HG03095 (cell line): ENCODE results near the gene SLPI.

Experiments used
- ATAC-seq: cut with Tn5 transposase; IDR thresholded peaks from one replicate; pipeline ENCODE4 v1.9.1; 2021; ENCODE audit warnings: moderate library complexity; ENCODE audit not compliant: unreplicated experiment

The SLPI gene, protein sequence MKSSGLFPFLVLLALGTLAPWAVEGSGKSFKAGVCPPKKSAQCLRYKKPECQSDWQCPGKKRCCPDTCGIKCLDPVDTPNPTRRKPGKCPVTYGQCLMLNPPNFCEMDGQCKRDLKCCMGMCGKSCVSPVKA

DNA sequence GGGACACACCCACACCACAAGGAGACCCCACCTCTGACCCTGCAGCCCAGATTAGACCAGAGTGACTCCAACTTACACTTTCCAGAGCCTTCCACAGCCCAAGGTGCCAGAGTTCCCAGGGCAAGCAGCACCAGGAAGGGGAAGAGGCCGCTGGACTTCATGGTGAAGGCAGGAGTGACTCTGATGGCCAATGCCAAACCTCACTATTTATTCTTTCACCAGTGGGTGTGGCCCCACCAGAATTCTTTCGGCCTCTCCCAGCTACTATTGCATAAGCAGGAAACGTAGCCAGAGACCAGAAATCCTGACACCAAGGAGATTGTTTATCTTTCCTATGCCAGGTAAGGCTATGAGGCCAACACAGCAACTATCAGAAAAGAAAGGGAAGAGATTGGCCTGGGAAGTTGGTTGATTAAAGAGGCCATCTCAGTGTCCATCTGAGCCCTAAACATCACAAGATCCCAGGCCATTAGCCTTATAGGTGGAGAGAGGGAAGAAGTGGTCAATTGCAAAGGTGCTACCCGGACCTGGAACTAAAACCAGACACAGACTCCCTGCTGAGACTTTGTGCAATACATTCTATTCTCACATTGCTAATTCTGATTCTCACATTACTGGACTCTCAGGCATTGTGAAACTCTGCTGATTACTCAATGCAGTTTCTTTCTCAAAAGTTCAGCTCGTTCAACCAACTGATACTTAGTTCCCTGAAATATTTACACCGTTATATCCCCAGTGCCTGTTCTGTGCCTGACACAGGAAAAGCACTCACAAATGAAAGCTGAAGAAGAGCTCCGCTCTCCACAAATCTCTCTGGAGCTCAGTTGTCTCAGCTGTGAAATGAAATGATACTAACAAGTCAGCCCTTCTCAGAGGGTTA, at the start of gene SLPI:
Gene SLPI (minus strand): TSS at position 182 of the 880 bp plus-strand sequence. CDS start 21 bp downstream, at position 161.
- ATAC-seq = no peak

DNA sequence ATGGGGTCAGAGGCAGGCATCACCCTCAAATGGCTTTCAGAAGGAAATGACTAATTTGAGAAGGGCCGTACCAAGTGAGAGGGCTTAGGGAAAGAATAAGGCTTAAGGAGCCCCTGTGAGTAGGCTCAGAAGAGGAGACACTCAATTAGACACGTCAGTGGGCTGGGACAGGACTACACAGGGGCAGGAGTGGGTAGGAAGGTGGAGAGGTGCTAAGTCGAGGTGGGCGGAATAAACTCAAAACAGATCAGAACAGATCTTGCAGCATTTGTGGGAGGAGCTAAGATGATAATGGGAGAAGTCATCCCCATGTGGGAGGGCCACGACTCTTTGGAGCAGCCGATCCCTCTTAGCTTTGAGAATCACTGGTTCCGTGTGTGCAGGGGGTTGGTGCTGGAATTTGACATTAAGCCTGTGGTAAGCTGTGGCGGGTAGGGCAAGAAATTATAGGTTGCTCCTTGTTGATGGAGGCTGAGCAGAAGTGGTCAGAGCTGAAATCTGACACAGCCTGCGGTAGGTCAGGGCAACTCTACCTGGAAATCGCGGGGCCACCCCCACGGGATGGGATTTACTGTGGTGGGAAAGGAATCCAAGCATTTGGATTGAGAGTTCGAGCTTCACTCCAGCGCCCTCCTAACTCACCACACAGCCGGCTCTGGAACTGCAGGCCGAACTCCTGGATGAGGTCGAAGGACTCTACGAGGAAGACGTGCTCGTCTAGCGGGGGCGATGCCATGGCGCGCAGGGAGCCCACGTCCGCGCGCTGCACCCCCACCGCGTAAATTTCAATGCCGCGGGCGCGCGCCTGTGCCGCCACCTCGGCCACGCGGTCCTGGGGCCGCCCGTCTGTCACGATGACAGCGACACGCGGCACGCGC, 49.5 kb upstream of the SLPI start:
- ATAC-seq = no peak

DNA sequence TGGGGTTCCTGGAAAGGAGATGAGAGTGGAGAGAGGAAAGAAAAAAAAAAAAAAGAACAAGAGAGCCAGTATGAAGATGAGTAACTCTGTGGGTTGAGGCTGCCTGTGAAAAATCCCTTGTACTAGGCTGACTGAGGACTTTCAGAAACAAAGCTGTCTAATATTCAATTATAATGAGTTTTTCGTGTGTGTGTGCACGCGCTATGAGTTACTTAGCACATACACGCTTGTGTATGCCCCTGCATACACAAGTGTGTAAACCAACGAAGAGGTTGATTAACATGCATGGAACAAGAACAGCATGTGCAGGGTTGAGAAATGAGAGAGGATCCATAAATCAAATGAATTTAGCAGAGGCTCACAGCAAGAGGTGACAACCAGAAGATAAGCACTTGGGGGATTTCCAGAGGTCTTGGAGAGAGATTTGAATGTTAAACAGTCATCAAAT, 47.5 kb upstream of the SLPI start:
- no peak for ATAC-seq

DNA sequence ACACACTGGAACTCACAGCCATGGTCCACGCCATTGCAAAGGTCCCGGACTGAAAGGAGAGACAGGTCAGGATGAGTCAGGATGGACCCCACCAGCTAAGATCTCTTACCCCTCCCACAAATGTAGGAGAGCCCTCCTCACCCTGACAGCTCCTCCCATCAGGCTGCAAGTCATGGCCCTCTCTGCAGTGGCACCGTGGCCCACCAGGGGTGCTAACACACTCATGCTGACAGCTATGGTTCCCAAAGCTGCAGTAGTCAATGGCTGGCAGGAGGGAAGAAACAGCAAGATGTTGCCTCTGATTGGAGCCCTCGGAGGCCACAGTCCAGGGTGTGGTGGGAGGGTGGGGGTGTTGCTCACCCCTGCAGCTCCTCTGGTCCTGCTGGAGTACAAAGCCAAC, 46.6 kb upstream of the SLPI start:
- ATAC-seq = no peak

DNA sequence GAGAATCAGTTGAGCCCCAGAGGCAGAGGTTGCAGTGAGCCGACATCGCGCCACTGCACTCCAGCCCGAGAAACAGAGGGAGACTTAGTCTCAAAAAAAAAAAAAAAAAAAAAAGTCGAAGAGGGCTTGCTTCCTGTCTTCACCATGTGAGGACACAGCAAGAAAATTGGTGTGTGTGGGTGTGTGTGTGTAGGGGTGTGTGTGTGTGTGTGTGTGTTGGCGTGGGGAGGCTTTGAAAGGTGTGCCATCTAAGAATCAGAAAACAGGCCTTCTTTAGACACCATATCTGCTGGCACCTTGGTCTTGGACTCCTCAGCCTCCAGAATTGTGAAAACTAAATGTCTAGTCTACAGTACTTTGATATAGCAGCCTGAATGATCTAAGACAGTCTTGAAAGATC, 45.4 kb upstream of the SLPI start:
- ATAC-seq = no peak

DNA sequence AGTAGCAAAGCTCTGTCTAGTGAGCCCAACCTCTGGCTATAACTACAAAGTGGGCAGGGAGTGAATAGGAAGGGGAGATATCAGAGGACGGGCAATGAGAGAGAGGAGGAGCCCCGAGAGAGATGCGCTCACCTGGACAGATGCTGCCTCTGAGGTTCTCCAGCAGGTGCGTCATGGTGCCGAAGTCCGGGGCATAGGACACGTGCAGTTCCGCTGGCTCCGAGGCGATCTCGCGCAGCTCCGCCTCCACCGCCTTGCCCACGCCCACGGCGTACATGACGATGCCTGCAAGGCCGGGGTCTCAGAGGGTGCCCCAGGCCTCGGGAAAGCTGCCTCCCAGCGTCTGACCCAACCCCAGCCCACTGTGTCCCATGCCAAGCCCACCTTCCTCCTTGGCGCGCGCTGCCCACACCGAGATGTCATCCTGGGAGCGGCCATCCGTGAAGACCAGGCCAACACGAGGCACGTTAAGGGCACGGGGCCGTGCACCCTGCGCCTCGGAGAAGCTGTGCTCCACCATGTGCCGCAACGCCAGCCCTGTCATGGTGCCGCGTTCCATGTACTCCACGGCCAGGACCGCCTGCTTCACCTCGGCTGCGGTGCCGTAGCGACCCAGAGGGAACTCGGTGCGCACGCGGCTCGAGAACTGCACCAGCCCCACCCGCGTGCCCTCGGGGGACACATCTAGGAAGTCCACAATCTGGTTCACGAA, 43.6 kb upstream of the SLPI start:
- no peak for ATAC-seq

DNA sequence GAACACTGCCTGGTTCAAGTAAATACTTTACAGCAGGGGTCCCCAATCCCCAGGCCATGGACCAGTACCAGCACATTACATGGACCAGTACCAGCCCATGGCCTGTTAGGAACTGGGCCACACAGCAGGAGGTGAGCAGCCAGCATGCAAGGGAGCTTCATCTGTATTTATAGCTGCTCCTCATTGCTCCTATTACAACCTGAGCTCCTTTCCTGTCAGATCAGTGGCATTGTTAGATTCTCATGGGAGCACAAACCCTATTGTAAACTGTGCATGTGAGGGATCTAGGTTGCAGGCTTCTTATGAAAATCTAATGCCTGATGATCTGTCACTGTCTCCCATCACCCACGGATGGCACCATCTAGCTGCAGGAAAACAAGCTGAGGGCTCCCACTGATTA, 40.3 kb upstream of the SLPI start:
- no peak for ATAC-seq

DNA sequence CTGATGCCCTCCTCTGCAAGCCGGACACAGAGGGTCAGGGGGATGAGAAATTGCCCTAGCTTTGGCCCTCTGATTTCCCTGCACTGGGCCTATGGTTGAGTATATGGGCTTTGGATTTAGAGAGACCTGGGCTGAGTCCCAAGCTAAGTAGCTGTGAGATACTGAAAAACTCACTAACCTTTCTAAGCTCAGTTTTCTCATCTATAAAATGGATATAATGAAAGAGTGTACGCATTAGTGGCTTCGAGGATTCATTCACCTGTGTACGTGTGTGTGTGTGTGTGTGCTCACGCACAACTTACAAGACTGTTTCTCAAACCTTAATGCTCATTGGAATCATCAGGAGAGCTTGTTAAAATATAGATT, 39.6 kb upstream of the SLPI start:
- no peak for ATAC-seq

DNA sequence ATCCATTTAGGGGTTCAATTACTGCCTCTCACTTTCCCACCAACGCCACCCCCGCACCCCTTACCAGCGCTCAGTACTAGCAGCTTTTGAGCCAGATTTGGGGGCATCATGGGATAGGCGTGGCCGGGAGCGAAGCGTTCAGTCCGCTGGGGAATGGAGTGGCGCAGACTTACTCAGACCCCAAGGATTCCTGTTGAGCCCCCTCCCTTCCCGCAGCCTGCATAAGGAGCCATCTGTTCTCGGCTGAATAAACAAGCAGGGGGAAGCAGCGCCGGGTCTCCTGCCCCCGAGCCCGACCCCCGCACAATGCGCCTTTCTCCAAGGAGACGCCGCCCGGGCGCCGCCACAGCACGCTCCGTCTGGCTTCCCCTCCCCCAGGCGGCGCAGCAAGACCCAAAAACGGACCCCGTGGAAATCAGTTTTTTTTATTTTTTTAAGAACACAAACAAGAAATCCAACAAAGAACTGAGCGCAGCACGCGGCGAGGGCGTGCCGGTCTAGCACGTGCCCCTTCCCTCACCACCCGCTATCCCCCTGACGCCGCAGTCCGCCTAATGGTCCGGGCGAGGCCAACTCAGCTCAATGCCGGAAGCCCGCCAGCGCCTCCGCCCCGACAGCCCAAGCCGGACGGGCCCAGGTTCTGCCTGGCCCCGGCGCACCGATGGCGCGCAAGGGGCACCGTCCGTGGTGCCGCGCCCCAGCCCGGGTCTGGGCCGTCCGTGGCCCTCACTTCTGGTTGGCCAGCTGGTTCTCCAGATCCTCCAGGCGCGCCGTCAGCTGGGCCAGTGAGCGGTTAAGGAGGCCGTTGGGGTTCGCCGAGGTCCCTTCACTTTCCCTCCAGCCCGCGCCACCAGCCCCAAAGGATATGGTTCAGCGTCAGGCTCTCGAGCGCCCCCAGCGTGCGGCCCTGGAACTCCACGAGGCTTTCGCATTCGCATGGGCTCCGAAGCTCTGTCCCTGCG, 39.0 kb upstream of the SLPI start:
- peak; percentile 66 for ATAC-seq

DNA sequence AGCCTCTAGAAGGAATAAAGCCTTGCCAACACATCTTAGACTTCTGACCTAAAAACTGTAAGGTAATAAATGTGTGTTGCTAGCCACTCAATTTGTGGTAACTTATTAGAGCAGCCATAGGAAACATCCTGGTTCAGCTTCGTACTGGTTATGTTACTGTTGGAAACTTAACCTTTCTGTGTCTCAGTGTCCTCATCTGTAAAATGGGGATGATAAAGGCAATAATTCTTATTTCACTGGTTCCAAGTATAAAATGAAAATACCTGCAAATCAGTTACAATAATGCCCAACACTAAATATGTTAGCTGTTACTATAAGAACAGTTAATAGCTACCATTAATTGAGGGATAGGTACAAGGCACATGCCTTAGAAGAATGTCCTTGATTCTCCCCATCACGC, 38.0 kb upstream of the SLPI start:
- no peak for ATAC-seq

DNA sequence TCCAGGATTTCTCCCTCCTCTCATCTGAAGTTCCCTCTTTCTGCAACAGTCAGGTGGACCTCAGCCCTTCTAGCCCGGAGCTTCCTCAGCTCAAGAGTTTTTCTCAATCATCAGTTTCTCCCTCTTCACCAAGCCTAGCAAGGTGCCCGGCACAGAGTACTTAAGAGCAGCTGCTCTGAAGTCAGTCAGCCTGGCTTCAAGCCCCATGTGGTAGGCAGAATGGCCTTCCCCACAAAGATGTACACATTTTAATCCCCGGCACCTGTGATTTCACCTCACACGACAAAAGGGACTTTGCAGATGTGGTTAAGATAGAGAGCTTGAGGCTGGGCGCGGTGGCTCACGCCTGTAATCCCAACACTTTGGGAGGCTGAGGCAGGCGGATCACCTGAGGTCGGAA, 37.2 kb upstream of the SLPI start:
- ATAC-seq = no peak

DNA sequence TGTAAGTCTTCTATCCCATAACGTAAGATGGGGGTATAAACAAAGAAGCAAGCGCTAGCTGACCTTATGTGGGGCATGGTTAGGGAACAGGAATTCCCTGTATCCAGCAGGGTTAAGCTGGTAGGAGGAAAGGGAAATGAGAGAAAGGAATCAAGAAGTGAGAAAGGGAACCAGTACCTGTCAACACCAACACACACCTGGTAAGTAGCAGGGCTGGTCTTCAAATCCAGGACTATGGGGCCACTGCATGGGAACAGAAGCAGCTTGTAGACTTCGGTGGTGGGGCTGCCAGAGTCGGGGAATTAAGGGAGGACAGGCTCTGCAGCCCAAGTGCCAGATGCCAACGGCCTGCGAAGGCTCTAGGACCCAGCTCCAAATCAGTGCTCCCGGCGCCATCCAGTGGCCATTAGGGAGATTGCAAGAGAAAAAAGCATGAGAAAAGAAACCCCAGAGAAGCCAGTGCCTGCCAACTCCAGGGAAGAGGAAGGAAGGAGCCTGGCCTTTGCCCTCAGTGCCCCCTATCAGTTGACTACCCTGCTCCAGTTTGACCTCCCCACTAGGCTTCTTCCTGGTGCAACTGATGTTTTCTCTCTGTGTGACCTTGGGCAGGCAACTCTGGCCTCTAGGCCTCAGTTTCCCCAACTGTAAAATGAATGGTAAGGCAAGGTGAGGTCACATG, 36.5 kb upstream of the SLPI start:
- ATAC-seq = no peak

DNA sequence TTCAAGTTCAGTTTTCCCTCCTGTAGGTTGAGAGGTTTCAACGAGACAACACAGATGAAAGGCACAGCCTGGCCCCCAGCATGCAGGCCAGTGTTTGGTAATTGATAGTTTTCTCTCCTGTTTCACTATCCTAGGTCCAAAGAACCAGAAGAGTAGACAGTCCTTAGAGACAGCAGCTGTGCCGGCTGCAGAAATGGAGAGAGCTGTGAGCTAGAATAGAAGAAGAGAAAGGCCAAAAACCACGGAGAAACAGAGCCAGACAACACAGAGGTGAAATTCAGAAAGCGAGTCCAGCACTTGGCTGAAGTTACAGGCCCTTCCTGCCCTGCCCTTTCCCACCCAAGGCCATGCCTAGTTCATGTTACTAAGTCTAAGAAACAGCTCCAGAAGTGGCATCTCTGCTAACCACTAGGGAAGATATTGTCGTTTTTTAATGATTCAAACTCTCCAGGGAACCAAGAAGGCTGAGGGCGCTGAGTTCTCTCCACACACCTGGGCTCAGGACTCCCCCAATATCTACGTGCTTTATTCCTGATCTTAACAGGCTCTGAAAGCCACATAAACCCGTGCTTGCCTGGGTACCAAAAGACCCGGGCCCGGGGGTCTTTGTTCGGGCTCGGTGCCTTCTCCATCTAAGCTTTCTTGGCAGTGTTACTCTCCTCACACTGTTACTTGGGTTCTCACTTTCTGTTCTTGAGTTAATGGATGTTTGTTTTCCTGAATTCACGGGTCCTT, 35.7 kb upstream of the SLPI start:
- no peak for ATAC-seq

DNA sequence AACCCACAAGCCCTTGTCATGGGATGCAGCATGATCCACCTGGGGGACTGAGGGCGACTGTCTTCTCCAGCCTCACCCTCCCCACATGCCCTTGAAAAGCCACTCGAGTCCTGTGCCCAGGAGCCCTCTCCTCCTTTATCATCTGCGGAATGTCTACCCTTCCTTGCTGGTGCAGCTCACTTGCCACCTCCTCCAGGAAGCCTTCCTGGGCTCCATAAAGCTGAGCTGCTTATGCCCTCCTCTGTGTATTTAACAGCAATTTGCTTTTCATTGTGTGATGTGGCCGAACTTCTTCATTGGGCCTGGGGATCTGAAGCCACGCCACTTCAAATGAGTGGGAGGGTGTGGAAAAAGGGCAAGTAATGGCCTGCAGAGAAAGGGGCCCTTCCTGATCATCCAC, 34.5 kb upstream of the SLPI start:
- ATAC-seq = no peak

DNA sequence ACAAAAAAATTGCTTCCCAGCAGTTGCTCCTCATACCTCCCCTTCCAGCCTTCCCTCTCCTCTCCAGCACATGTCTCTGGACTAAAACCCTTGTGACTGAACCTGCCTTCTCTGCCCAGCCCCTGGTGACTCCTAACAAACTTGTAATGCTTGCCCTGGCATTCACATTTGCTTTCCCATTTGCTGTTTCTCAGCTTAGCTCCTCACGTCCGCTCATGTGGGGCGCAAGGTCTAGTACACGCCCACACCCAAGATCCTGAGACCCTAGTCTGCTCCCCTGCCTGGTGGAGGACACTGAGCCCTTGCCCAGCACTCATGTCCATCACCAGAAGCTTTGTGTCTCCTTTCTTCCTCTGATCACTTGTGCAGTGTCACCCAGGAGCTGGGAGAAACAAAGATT, 34.0 kb upstream of the SLPI start:
- ATAC-seq = no peak

DNA sequence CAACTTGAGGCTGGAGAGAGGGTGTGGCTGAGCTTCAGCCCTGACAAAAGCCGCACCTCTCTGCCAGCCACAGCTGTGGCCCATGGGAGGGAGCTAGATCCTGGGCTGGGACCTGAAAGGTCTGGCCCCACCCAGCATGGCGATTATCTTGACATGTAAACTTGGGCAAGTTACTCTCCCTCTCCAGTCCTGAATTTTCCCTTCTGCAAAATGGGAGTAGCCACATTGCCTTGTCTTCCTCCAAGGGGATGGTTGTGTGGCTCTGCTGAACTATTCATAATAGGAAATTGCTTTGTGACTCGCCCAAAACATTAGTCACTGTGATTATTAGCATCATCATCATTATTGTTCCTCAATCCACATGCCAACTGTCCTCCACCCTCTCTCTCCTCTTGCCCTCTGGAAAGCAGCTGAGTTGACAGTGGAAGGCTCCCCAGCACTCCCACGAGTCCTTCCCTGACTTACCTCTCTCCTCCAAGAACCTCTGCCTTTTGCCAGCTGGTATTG, 29.2 kb upstream of the SLPI start:
- ATAC-seq = no peak

DNA sequence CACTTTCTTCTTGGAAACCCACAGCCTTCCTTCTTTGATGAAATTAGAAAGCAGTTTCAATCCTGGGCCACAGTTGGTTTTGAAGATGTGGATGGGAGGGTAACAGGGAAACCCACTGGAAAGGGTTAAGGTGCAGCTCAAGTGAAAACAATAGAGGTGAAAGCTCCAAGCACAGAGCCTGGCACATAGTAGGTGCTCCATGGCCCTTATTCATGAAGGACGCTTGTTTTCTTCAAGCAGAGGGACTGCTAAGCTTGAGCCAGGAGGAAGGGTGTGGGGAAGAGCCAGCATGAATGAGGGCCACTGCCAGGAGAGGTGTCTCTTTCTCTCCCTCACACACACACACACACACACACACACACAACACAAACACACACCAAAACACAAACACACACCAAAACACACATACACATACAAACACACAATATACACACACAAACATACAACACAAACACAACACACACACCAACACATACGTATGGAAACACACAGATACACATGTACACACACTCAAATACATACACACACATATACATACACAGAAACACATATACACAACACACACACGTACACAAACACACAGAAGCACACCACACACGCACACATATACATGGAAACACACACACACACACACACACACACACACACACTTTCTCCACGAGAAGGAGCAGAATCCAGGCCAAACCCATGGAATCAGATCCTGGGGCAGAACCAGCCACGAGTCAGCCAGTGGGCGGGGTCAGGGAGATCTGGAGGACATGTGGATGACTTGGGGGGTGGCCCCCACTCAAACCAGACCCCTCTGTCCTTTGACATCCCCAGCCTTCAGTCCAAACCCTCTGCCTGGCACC, 28.6 kb upstream of the SLPI start:
- no peak for ATAC-seq

DNA sequence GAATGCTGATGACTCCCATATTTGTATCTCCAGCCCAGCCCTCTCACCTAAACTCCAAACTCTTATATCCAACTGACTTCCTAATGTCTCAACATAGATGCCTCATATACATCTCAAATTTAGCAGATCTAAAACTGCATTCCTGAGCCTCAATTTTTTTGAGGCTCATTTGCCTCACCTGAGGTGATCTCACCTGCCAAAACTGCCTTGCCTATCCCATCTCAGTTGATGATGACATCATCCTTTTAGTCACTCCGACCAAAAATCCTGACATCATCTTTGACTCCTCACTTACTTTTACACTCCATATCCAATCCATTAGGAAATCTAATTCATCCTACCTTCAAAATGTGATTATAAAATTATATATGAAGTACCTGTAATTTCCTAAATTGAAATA, 25.6 kb upstream of the SLPI start:
- no peak for ATAC-seq
